GM23338 (cell line): Measurements from ENCODE around the gene PARP14. TPM values are rescaled to one million over a fixed set of nuclear protein-coding genes. Genes with fewer than 3 reads are reported as not detected.

Experiments used
- ATAC-seq: fragments of 200-7000 bp; cut with Tn5 transposase; 3 replicates; pipeline ENCODE4 v1.9.1; 2020
- DNase-seq: peaks from one replicate; pipeline ENCODE4 v3.0.0-alpha.2; 2015; ENCODE audit warnings: low spot score
- H2AFZ ChIP-seq: fragments of 200-600 bp; sonication (generic); 2 replicates; pipeline ENCODE4 v1.8.0; 2016; ENCODE audit warnings: antibody characterized with exemption, mild to moderate bottlenecking, moderate library complexity
- H3F3A ChIP-seq: fragments of 200-600 bp; sonication (generic); replicated peaks from 2 replicates; pipeline ENCODE4 v1.8.0; 2017; ENCODE audit warnings: antibody characterized with exemption, mixed run types, low read depth
- H3K27ac ChIP-seq: fragments of 200-600 bp; sonication (generic); 2 replicates; pipeline ENCODE4 v1.6.1; 2016; ENCODE audit warnings: low read depth
- H3K27me3 ChIP-seq: fragments of 200-600 bp; sonication (generic); 2 replicates; pipeline ENCODE4 v1.8.0; 2016; ENCODE audit warnings: mild to moderate bottlenecking, mixed run types, moderate library complexity; ENCODE audit not compliant: insufficient read depth
- H3K36me3 ChIP-seq: fragments of 200-600 bp; sonication (generic); 2 replicates; pipeline ENCODE4 v1.8.0; 2016; ENCODE audit warnings: mild to moderate bottlenecking; ENCODE audit not compliant: insufficient read depth
- H3K4me1 ChIP-seq: fragments of 200-600 bp; sonication (generic); 2 replicates; pipeline ENCODE4 v1.8.0; 2016; ENCODE audit warnings: mild to moderate bottlenecking, moderate library complexity; ENCODE audit not compliant: insufficient read depth
- H3K4me2 ChIP-seq: fragments of 200-600 bp; sonication (generic); 2 replicates; pipeline ENCODE4 v1.7.1; 2017; ENCODE audit warnings: mixed run types
- H3K4me3 ChIP-seq: fragments of 200-600 bp; sonication (generic); 2 replicates; pipeline ENCODE4 v1.6.1; 2016; ENCODE audit warnings: mixed run types
- H3K79me2 ChIP-seq: fragments of 200-600 bp; sonication (generic); replicated peaks from 2 replicates; pipeline ENCODE4 v1.8.0; 2017; ENCODE audit warnings: mild to moderate bottlenecking; ENCODE audit not compliant: insufficient read depth
- H3K9me2 ChIP-seq: fragments of 200-600 bp; sonication (generic); 2 replicates; pipeline ENCODE4 v1.8.0; 2017; ENCODE audit not compliant: insufficient read depth
- H4K20me1 ChIP-seq: fragments of 200-600 bp; sonication (generic); replicated peaks from 2 replicates; pipeline ENCODE4 v1.8.0; 2017; ENCODE audit warnings: mild to moderate bottlenecking; ENCODE audit not compliant: insufficient read depth
- H3K27ac Mint-ChIP-seq: 2 replicates; pipeline ENCODE4 v1.8.0; 2020; ENCODE audit warnings: inconsistent platforms, mild to moderate bottlenecking, moderate library complexity, mixed read lengths
- H3K27me3 Mint-ChIP-seq: 3 replicates; pipeline ENCODE4 v1.8.0; 2022; ENCODE audit warnings: low read depth, mild to moderate bottlenecking, moderate library complexity, mixed read lengths, inconsistent platforms; ENCODE audit not compliant: insufficient read depth, poor library complexity
- H3K36me3 Mint-ChIP-seq: 3 replicates; pipeline ENCODE4 v1.8.0; 2021; ENCODE audit warnings: low read depth, mild to moderate bottlenecking, inconsistent platforms, moderate library complexity, mixed read lengths
- H3K4me1 Mint-ChIP-seq: 3 replicates; pipeline ENCODE4 v1.8.0; 2020; ENCODE audit warnings: mild to moderate bottlenecking, inconsistent platforms, mixed read lengths
- H3K4me3 Mint-ChIP-seq: 3 replicates; pipeline ENCODE4 v1.8.0; 2021; ENCODE audit warnings: moderate library complexity, mild to moderate bottlenecking, inconsistent platforms, mixed read lengths
- H3K9me3 Mint-ChIP-seq: 3 replicates; pipeline ENCODE4 v1.8.0; 2020; ENCODE audit warnings: moderate library complexity, mild to moderate bottlenecking, inconsistent platforms, mixed read lengths
- CREB1 ChIP-seq: fragments of 250-450 bp; sonication (Bioruptor Pico); IDR thresholded peaks from 2 replicates; pipeline ENCODE4 v1.5.0; 2020; ENCODE audit warnings: low read depth, mild to moderate bottlenecking, moderate library complexity
- CTCF ChIP-seq, 2 experiments: fragments of 200-600 bp in 1 of 2; sonication (generic) in 1 of 2; conservative IDR thresholded peaks; 2 replicates each; pipeline versions ENCODE4 v1.5.1 to v1.6.1; 2016 to 2017; ENCODE audit warnings: antibody characterized with exemption in 2 of 2, low read depth in 2 of 2, mild to moderate bottlenecking in 2 of 2, moderate library complexity in 1 of 2
- EZH2 ChIP-seq: fragments of 200-600 bp; sonication (generic); IDR thresholded peaks from one replicate; pipeline ENCODE4 v1.8.0; 2017; ENCODE audit warnings: antibody characterized with exemption, mild to moderate bottlenecking, low read depth; ENCODE audit not compliant: unreplicated experiment
- EZH2phosphoT487 ChIP-seq: fragments of 200-600 bp; sonication (generic); IDR thresholded peaks from one replicate; pipeline ENCODE4 v1.8.1; 2018; ENCODE audit warnings: antibody characterized with exemption; ENCODE audit not compliant: unreplicated experiment
- JUNB ChIP-seq: IDR thresholded peaks from one replicate; pipeline ENCODE4 v1.6.1; 2016; ENCODE audit warnings: antibody characterized with exemption; ENCODE audit not compliant: unreplicated experiment
- NANOG ChIP-seq: IDR thresholded peaks from 2 replicates; pipeline ENCODE4 v1.6.1; 2016; ENCODE audit warnings: antibody characterized with exemption, borderline replicate concordance
- POLR2AphosphoS5 ChIP-seq: IDR thresholded peaks from 2 replicates; pipeline ENCODE4 v1.6.1; 2016; ENCODE audit warnings: antibody characterized with exemption, low read depth
- REST ChIP-seq: IDR thresholded peaks from one replicate; pipeline ENCODE4 v1.6.1; 2018; ENCODE audit warnings: antibody characterized with exemption; ENCODE audit not compliant: unreplicated experiment
- polyA plus RNA-seq: library from polyadenylated mRNA; unstranded; fragments of >200 nt; fragmentation: Nextera tagmentation; extraction: Ambion mirVana; gene quantifications from 2 replicates; pipeline ENCODE4 v1.2.1, GENCODE V29; 2016
- total RNA-seq: library from RNA; depleted of rRNA; stranded (reverse); fragments of >200 nt; shearing (Covaris generic); gene quantifications from 2 replicates; pipeline ENCODE4 v1.2.3, GENCODE V29; 2014
- TF ChIP-seq, protein P1 (sequence below): fragments of 250-450 bp; sonication (Bioruptor Pico); IDR thresholded peaks from 2 replicates; pipeline ENCODE4 v1.5.0; 2020; ENCODE audit warnings: mild to moderate bottlenecking, moderate library complexity

Gene PARP14
- total and polyA plus RNA-seq, 2 experiments from 2014 or later = 7.8 to 26.0 TPM

DNA sequence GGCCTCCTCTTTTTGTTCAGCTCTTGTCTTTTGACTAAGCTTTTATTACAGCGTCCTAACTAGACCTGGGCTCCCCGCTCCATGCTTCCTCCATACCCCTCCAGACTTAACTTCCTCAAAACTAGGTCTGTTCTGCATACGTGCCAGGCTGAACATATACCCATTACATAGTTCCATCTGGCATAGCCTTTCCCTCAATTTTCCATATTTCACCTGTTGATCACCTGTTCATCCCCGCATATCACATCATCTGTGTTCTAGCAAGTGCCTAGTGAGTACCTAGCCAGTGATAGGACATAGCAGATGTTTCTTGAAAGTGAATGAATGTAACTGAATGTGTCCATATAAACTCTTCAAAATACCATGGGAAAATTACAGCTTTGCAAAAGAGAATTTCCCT lies 36.0 kb downstream of the PARP14 start:
- Histone ChIP-seq H3K4me2 (no peak overlapping the region), H2AFZ (no peak overlapping the region), H3K4me1 (no peaks in the 10 kb centered on the region), H3K27ac (no peak overlapping the region), H3K27me3 (no peaks in the 10 kb centered on the region), H3F3A (no peaks in the 10 kb centered on the region), H3K79me2 (no peaks in the 10 kb centered on the region), H3K36me3 (peaks cover 6% of the 10 kb centered on the region), H3K4me3 (no peak overlapping the region), H3K9me2 (no peaks in the 10 kb centered on the region), H4K20me1 (no peaks in the 10 kb centered on the region; the same call in 1 of the 2 replicates)
- Mint-ChIP-seq H3K4me3 (no peak overlapping the region), H3K27ac (no peak overlapping the region), H3K27me3 (no peaks in the 10 kb centered on the region), H3K9me3 (no peaks in the 10 kb centered on the region), H3K4me1 (no peaks in the 10 kb centered on the region), H3K36me3 (no peaks in the 10 kb centered on the region; the same call in 1 of the 3 replicates)
- no peak for TF ChIP-seq EZH2
- TF ChIP-seq EZH2phosphoT487 = no peak
- ATAC-seq = no peak
- DNase-seq = no peak

GRCh38 chr3:122719273-122719921 lies 38.8 kb downstream of the PARP14 start:
- no peak for TF ChIP-seq CREB1 (CRISPR knock-in tag)
- TF ChIP-seq, protein P1, sequence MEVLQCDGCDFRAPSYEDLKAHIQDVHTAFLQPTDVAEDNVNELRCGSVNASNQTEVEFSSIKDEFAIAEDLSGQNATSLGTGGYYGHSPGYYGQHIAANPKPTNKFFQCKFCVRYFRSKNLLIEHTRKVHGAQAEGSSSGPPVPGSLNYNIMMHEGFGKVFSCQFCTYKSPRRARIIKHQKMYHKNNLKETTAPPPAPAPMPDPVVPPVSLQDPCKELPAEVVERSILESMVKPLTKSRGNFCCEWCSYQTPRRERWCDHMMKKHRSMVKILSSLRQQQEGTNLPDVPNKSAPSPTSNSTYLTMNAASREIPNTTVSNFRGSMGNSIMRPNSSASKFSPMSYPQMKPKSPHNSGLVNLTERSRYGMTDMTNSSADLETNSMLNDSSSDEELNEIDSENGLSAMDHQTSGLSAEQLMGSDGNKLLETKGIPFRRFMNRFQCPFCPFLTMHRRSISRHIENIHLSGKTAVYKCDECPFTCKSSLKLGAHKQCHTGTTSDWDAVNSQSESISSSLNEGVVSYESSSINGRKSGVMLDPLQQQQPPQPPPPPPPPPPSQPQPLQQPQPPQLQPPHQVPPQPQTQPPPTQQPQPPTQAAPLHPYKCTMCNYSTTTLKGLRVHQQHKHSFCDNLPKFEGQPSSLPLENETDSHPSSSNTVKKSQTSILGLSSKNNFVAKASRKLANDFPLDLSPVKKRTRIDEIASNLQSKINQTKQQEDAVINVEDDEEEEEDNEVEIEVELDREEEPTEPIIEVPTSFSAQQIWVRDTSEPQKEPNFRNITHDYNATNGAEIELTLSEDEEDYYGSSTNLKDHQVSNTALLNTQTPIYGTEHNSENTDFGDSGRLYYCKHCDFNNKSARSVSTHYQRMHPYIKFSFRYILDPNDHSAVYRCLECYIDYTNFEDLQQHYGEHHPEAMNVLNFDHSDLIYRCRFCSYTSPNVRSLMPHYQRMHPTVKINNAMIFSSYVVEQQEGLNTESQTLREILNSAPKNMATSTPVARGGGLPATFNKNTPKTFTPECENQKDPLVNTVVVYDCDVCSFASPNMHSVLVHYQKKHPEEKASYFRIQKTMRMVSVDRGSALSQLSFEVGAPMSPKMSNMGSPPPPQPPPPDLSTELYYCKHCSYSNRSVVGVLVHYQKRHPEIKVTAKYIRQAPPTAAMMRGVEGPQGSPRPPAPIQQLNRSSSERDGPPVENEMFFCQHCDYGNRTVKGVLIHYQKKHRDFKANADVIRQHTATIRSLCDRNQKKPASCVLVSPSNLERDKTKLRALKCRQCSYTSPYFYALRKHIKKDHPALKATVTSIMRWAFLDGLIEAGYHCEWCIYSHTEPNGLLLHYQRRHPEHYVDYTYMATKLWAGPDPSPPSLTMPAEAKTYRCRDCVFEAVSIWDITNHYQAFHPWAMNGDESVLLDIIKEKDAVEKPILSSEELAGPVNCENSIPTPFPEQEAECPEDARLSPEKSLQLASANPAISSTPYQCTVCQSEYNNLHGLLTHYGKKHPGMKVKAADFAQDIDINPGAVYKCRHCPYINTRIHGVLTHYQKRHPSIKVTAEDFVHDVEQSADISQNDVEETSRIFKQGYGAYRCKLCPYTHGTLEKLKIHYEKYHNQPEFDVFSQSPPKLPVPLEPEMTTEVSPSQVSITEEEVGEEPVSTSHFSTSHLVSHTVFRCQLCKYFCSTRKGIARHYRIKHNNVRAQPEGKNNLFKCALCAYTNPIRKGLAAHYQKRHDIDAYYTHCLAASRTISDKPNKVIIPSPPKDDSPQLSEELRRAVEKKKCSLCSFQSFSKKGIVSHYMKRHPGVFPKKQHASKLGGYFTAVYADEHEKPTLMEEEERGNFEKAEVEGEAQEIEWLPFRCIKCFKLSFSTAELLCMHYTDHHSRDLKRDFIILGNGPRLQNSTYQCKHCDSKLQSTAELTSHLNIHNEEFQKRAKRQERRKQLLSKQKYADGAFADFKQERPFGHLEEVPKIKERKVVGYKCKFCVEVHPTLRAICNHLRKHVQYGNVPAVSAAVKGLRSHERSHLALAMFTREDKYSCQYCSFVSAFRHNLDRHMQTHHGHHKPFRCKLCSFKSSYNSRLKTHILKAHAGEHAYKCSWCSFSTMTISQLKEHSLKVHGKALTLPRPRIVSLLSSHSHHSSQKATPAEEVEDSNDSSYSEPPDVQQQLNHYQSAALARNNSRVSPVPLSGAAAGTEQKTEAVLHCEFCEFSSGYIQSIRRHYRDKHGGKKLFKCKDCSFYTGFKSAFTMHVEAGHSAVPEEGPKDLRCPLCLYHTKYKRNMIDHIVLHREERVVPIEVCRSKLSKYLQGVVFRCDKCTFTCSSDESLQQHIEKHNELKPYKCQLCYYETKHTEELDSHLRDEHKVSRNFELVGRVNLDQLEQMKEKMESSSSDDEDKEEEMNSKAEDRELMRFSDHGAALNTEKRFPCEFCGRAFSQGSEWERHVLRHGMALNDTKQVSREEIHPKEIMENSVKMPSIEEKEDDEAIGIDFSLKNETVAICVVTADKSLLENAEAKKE (CRISPR knock-in tag) = no peak
- no peak for TF ChIP-seq POLR2AphosphoS5
- no peak for TF ChIP-seq JUNB
- no peak for TF ChIP-seq NANOG
- TF ChIP-seq REST = no peak
- TF ChIP-seq CTCF (conservative IDR thresholded peaks at IDR 0.05; ENCODE audit: low read depth in 2 of 2) = no peak
- Histone ChIP-seq H2AFZ (no peak overlapping the region), H4K20me1 (no peaks in the 10 kb centered on the region; the same call in 1 of the 2 replicates), H3K4me3 (no peak overlapping the region), H3K36me3 (peaks cover 8% of the 10 kb centered on the region), H3K9me2 (no peaks in the 10 kb centered on the region), H3K27ac (no peak overlapping the region), H3K4me2 (no peak overlapping the region), H3K79me2 (no peaks in the 10 kb centered on the region), H3F3A (no peaks in the 10 kb centered on the region), H3K4me1 (no peaks in the 10 kb centered on the region), H3K27me3 (no peaks in the 10 kb centered on the region)
- Mint-ChIP-seq H3K36me3 (peaks cover 13% of the 10 kb centered on the region; the same call in 2 of the 3 replicates), H3K4me3 (no peak overlapping the region), H3K4me1 (no peaks in the 10 kb centered on the region), H3K27ac (no peak overlapping the region), H3K9me3 (peaks cover 7% of the 10 kb centered on the region; the same call in 1 of the 3 replicates), H3K27me3 (no peaks in the 10 kb centered on the region)
- DNase-seq (no peak), ATAC-seq (no peak)
